Measurements from ENCODE around the gene ZC3H18. TPM values are rescaled to one million over a fixed set of nuclear protein-coding genes. Genes with fewer than 3 reads are reported as not detected.

Gene ZC3H18
- total RNA-seq, 1 donor from 2014 or later, result 48.9 TPM

DNA sequence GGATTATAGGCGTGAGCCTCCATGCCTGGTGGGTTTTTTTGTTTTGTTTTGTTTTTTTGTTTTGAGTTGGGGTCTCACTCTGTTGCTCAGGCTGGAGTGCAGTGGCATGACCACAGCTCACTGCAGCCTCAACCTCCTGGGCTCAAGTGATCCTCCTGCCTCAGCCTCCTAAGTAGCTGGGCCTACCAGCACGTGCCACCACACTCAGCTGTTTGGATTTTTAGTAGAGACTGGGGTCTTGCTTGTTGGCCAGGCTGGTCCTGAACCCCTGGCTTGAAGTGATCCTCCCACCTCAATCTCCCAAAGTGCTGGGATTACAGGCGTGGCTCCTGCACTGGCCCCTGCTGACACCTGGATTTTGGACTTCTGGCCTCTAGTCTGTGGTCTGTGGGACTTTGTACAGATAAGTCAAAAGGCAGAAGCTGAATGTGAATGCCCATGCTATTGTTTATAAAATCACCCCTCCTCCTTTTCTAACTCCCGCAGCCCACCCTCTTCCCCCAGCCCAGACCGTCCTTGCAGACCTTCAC lies 110.4 kb downstream of the ZC3H18 start:
- peaks cover 8% of the 10 kb centered on the region for H3K27me3 Mint-ChIP-seq (ENCODE audit: unreplicated experiment)
- H3K4me1 Mint-ChIP-seq (ENCODE audit: low read depth, unreplicated experiment), result peaks cover 1% of the 10 kb centered on the region
- TF ChIP-seq, protein P1, sequence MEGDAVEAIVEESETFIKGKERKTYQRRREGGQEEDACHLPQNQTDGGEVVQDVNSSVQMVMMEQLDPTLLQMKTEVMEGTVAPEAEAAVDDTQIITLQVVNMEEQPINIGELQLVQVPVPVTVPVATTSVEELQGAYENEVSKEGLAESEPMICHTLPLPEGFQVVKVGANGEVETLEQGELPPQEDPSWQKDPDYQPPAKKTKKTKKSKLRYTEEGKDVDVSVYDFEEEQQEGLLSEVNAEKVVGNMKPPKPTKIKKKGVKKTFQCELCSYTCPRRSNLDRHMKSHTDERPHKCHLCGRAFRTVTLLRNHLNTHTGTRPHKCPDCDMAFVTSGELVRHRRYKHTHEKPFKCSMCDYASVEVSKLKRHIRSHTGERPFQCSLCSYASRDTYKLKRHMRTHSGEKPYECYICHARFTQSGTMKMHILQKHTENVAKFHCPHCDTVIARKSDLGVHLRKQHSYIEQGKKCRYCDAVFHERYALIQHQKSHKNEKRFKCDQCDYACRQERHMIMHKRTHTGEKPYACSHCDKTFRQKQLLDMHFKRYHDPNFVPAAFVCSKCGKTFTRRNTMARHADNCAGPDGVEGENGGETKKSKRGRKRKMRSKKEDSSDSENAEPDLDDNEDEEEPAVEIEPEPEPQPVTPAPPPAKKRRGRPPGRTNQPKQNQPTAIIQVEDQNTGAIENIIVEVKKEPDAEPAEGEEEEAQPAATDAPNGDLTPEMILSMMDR (IDR thresholded peaks at IDR 0.05; ENCODE audit: partially characterized antibody, unreplicated experiment), result no peak
- H3K27ac Mint-ChIP-seq (ENCODE audit: unreplicated experiment), result no peak overlapping the region
- no peak overlapping the region for H3K4me3 Mint-ChIP-seq (ENCODE audit: unreplicated experiment)
- peaks cover 2% of the 10 kb centered on the region for H3K9me3 Mint-ChIP-seq (ENCODE audit: unreplicated experiment)
- no peaks in the 10 kb centered on the region for H3K36me3 Mint-ChIP-seq (ENCODE audit: unreplicated experiment)
- DNase-seq, result no peak

DNA sequence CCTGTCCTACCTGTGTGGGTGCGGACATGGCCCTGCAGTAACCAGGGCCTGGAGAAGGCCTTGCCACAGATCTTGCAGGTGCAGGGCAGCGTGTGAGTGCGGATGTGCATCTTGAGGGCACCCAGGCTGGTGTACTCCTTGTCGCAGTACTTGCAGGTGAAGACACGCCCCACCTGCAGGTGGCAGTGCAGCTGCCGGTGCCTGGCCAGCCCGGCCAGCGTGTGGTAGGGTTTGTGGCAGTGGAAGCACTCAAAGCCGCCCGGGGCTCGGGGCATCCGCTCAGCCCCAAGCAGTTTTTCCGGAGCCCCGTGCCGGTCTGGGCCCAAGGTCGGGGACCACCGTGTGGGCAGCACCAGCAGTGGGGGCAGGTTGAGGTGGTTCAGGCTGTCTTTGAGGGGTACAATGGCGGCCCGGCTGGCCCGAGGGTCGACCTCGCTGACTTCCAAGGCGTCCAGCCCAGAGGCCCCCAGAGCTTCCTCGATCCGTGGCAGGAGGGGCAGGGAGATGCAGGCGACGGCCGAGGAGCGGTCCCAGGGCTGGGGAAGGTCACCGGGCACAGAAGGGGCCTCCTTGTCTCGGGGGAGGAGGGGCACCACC lies 111.0 kb downstream of the ZC3H18 start:
- DNase-seq, result no peak
- TF ChIP-seq, protein P1 (IDR thresholded peaks at IDR 0.05; ENCODE audit: partially characterized antibody, unreplicated experiment), result peak; percentile 22

More for the DNA sequence above, 111.0 kb downstream of the ZC3H18 start:
- Mint-ChIP-seq H3K36me3 (ENCODE audit: unreplicated experiment) (no peaks in the 10 kb centered on the region), H3K27me3 (ENCODE audit: unreplicated experiment) (peaks cover 8% of the 10 kb centered on the region), H3K4me1 (ENCODE audit: low read depth, unreplicated experiment) (peaks cover 1% of the 10 kb centered on the region), H3K27ac (ENCODE audit: unreplicated experiment) (no peak overlapping the region), H3K9me3 (ENCODE audit: unreplicated experiment) (no peaks in the 10 kb centered on the region), H3K4me3 (ENCODE audit: unreplicated experiment) (no peak overlapping the region)

Other genes with a start within 250 kb of the ZC3H18 start
- gene ZNF469, start 187.4 kb upstream of the ZC3H18 start, total RNA-seq (ENCODE audit: unreplicated experiment), result 0.56 TPM
- 11.1 TPM for gene ZFPM1, start 117.1 kb upstream of the ZC3H18 start, total RNA-seq (ENCODE audit: unreplicated experiment)
- not detected for gene IL17C, start 68.2 kb downstream of the ZC3H18 start, total RNA-seq (ENCODE audit: unreplicated experiment)
- gene CYBA, start 80.7 kb downstream of the ZC3H18 start, total RNA-seq (ENCODE audit: unreplicated experiment), result 28.7 TPM
- 227 TPM for gene MVD, start 92.7 kb downstream of the ZC3H18 start, total RNA-seq (ENCODE audit: unreplicated experiment)
- gene SNAI3, start 116.1 kb downstream of the ZC3H18 start, total RNA-seq (ENCODE audit: unreplicated experiment), result not detected
- 26.5 TPM for gene RNF166, start 136.0 kb downstream of the ZC3H18 start, total RNA-seq (ENCODE audit: unreplicated experiment)
- 32.4 TPM for gene CTU2, start 136.1 kb downstream of the ZC3H18 start, total RNA-seq (ENCODE audit: unreplicated experiment)
- 12.3 TPM for gene PIEZO1, start 214.8 kb downstream of the ZC3H18 start, total RNA-seq (ENCODE audit: unreplicated experiment)
- 5.6 TPM for gene CDT1, start 233.4 kb downstream of the ZC3H18 start, total RNA-seq (ENCODE audit: unreplicated experiment)
- 54.4 TPM for gene APRT, start 241.5 kb downstream of the ZC3H18 start, total RNA-seq (ENCODE audit: unreplicated experiment)